Neural crest cell (in vitro differentiated cells): ENCODE measurements around the gene SH3D21. TPM values are rescaled to one million over a fixed set of nuclear protein-coding genes. Genes with fewer than 3 reads are reported as not detected.

ENCODE experiments used
- DNase-seq: peaks from one replicate; pipeline ENCODE4 v3.0.0; 2021; ENCODE audit warnings: low read depth, mixed read lengths, low spot score
- H3K27ac Mint-ChIP-seq: one replicate; pipeline ENCODE4 v1.8.0; 2021; ENCODE audit warnings: mild to moderate bottlenecking, mixed read lengths; ENCODE audit not compliant: unreplicated experiment
- H3K27me3 Mint-ChIP-seq: 2 replicates; pipeline ENCODE4 v1.8.0; 2021; ENCODE audit warnings: low read depth, mild to moderate bottlenecking, mixed read lengths
- H3K36me3 Mint-ChIP-seq: 2 replicates; pipeline ENCODE4 v1.8.0; 2021; ENCODE audit warnings: low read depth, mild to moderate bottlenecking, mixed read lengths
- H3K4me1 Mint-ChIP-seq: 2 replicates; pipeline ENCODE4 v1.8.0; 2021; ENCODE audit warnings: mixed read lengths
- H3K4me3 Mint-ChIP-seq: one replicate; pipeline ENCODE4 v1.8.0; 2021; ENCODE audit warnings: mild to moderate bottlenecking, mixed read lengths
- H3K9me3 Mint-ChIP-seq: 2 replicates; pipeline ENCODE4 v1.8.0; 2021; ENCODE audit warnings: mixed read lengths
- total RNA-seq: library from RNA; stranded (reverse); gene quantifications from 2 replicates; pipeline ENCODE4 v1.2.1, GENCODE V29; 2021
- TF ChIP-seq, protein P1 (sequence below): fragments of 200-600 bp; sonication (generic); conservative IDR thresholded peaks from 2 replicates; pipeline ENCODE4 v1.5.0; 2021; ENCODE audit warnings: antibody characterized with exemption, mild to moderate bottlenecking

SH3D21 gene
- total RNA-seq, 1 donor from 2014 or later: 5.4 TPM

DNA sequence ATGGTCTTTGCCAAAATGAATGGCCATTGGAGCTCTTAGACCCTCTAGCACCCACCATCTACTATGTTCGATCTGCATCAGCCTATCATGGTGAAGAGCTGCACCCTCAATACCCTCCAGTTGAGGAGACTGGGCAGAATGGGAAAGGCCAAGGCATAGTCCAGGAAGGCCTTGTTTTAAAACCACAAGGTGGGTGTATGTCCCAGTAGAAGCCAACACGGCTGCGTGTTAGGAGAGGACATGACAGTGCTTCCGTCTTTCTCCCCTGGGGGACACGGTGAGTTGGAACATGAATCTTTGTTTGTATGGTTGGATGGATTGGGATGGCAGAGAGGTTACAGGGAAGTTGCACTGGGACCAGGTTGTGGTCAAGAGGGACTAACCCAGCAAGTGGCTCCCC is 18.6 kb upstream of the SH3D21 start:
- no peak overlapping the region for H3K27ac Mint-ChIP-seq
- no peaks in the 10 kb centered on the region for H3K9me3 Mint-ChIP-seq
- H3K4me3 Mint-ChIP-seq: no peak overlapping the region
- H3K36me3 Mint-ChIP-seq: peaks cover 19% of the 10 kb centered on the region
- TF ChIP-seq, protein P1, sequence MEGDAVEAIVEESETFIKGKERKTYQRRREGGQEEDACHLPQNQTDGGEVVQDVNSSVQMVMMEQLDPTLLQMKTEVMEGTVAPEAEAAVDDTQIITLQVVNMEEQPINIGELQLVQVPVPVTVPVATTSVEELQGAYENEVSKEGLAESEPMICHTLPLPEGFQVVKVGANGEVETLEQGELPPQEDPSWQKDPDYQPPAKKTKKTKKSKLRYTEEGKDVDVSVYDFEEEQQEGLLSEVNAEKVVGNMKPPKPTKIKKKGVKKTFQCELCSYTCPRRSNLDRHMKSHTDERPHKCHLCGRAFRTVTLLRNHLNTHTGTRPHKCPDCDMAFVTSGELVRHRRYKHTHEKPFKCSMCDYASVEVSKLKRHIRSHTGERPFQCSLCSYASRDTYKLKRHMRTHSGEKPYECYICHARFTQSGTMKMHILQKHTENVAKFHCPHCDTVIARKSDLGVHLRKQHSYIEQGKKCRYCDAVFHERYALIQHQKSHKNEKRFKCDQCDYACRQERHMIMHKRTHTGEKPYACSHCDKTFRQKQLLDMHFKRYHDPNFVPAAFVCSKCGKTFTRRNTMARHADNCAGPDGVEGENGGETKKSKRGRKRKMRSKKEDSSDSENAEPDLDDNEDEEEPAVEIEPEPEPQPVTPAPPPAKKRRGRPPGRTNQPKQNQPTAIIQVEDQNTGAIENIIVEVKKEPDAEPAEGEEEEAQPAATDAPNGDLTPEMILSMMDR: no peak
- no peaks in the 10 kb centered on the region for H3K4me1 Mint-ChIP-seq
- H3K27me3 Mint-ChIP-seq: no peaks in the 10 kb centered on the region
- DNase-seq: no peak

DNA sequence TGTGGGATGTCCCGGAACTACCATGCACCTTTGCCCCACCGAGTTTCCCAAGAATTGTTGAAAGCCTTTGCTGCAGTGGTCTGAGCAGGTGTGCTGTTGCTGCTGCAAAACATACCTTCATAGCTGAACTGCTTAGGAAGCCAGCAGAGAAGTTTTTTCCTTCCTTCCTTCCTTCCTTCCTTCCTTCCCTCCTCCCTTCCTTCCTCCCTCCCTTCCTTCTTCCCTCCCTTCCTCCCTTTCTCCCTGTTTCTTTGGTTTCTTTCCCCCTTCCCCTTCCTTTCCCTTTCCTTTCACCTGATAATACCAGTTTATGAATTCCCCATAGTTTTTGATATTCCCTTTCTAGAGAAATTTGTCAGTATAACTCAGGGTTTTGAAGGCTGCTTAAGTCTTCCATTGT is 10.8 kb upstream of the SH3D21 start:
- Mint-ChIP-seq H3K9me3 (no peaks in the 10 kb centered on the region), H3K36me3 (peaks cover 23% of the 10 kb centered on the region), H3K27me3 (no peaks in the 10 kb centered on the region), H3K4me3 (no peak overlapping the region), H3K27ac (no peak overlapping the region), H3K4me1 (peaks cover 4% of the 10 kb centered on the region)
- TF ChIP-seq, protein P1: no peak
- no peak for DNase-seq

DNA sequence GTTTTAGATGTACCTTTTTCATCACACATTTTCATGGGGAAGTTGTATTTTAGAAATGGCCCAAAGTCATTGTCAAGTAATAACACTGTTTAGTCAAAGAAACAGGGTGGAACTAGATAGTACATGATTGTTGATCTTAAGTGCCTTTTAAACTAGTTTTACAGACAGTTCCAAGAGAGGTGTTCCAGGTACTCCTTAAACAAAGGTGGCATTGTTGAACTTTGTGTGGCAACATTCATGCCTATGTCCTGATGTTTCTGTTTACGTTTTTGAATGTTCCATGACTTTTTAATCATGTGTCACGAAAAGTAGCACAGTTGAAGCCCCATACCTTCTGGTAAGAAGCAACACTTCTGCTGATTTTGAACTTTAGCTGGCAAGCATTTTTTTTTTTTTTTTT is 9.1 kb upstream of the SH3D21 start:
- H3K27ac Mint-ChIP-seq: no peak overlapping the region
- peaks cover 4% of the 10 kb centered on the region for H3K4me1 Mint-ChIP-seq
- no peak overlapping the region for H3K4me3 Mint-ChIP-seq
- TF ChIP-seq, protein P1: no peak
- peaks cover 24% of the 10 kb centered on the region for H3K36me3 Mint-ChIP-seq
- DNase-seq: no peak
- H3K9me3 Mint-ChIP-seq: no peaks in the 10 kb centered on the region
- H3K27me3 Mint-ChIP-seq: no peaks in the 10 kb centered on the region

DNA sequence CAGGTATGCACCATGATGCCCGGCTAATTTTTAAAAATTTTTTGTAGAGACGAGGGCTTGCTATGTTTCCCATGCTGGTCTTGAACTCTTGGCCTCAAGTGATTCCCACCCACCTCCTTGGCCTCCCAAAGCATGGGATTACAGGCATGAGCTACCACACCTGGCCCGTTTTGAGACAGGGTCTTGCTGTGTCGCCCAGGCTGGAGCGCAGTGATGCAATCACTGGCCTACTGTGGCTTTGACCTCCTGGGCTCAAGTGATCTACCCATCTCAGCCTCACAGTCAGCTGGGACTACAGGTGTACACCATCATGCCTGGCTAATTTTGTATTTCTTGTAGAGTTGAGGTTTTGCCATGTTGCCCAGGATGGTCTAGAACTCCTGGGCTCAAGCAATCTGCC is 7.5 kb upstream of the SH3D21 start:
- H3K36me3 Mint-ChIP-seq: peaks cover 27% of the 10 kb centered on the region
- H3K4me3 Mint-ChIP-seq: no peak overlapping the region
- no peak overlapping the region for H3K27ac Mint-ChIP-seq

DNA sequence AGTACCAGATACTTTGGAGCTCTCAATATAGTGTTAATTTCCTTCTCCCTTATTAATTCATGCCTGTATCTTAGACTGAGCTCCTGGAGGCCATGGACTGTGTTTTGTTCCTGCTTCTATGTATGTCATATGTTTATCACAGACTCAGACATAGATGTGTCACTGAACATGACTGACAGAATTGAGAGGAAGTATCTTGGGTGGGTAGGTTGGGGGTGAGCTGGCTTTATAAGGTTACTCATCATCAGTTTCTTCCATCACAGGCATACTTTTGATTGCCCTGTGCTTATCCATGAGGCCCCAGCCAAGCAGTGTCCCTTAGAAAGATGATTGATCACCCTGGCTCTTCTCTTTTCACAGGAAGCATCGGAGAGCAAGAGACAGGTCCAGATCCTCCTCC is 5.6 kb upstream of the SH3D21 start:
- Mint-ChIP-seq H3K4me1 (peaks cover 18% of the 10 kb centered on the region), H3K27ac (peak overlapping the region; percentile 58), H3K27me3 (no peaks in the 10 kb centered on the region), H3K36me3 (peaks cover 24% of the 10 kb centered on the region), H3K9me3 (no peaks in the 10 kb centered on the region), H3K4me3 (no peak overlapping the region)
- DNase-seq: no peak
- TF ChIP-seq, protein P1: no peak

More for the DNA sequence above, 7.5 kb upstream of the SH3D21 start:
- Mint-ChIP-seq H3K4me1 (peaks cover 10% of the 10 kb centered on the region), H3K9me3 (no peaks in the 10 kb centered on the region), H3K27me3 (no peaks in the 10 kb centered on the region)
- TF ChIP-seq, protein P1: no peak
- DNase-seq: no peak

DNA sequence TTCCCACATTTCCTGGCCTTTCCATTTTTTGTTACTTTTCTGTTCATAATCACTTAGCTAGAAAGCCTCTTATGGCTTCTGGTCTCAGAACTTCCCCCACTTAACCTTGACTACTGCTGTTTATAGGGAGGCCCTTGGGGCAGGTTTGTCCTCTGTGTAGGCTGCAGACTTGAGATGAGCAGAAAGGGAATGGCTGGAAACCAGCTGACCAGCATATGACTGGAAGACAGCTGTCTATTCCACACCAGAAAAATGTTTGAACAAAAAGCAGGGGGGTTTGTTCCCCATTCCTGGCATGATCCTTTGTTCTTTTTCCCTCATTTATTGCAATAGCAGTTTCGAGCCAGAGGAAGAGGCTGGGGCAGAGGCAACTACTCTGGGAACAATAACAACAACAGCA is 4.9 kb upstream of the SH3D21 start:
- no peaks in the 10 kb centered on the region for H3K27me3 Mint-ChIP-seq
- H3K4me1 Mint-ChIP-seq: peaks cover 18% of the 10 kb centered on the region
- H3K36me3 Mint-ChIP-seq: peaks cover 24% of the 10 kb centered on the region
- no peak overlapping the region for H3K4me3 Mint-ChIP-seq
- H3K9me3 Mint-ChIP-seq: no peaks in the 10 kb centered on the region
- no peak for DNase-seq
- H3K27ac Mint-ChIP-seq: peak overlapping the region; percentile 94
- TF ChIP-seq, protein P1: no peak
